Measurements from ENCODE around the gene RPL10A.
"Not testable (repeated sequence)": the region's sequence is repeated elsewhere in the genome, so short reads cannot be mapped to it uniquely, and the experiment has no call there.

RPL10A gene

GRCh38 chr6:35468181-35468979 lies at the start of gene RPL10A:
Gene RPL10A (plus strand): TSS chr6:35468401. CDS start chr6:35468435, 34 bp downstream.
- DNase-seq = peak; percentile 96

- no peak for DNase-seq
Measured at GRCh38 chr6:35419417-35419816, 48.8 kb upstream of the RPL10A start.

GRCh38 chr6:35419961-35420360 lies 48.2 kb upstream of the RPL10A start:
- DNase-seq = no peak

GRCh38 chr6:35425284-35425683 lies 42.9 kb upstream of the RPL10A start:
- no peak for DNase-seq

GRCh38 chr6:35426074-35426473 lies 42.1 kb upstream of the RPL10A start:
- no peak for DNase-seq

GRCh38 chr6:35427435-35427834 lies 40.8 kb upstream of the RPL10A start:
- DNase-seq = no peak

- DNase-seq = no peak
Measured at GRCh38 chr6:35427851-35428321, 40.3 kb upstream of the RPL10A start.

GRCh38 chr6:35428421-35429149 lies 39.6 kb upstream of the RPL10A start:
- no peak for DNase-seq

GRCh38 chr6:35429463-35429862 lies 38.7 kb upstream of the RPL10A start:
- no peak for DNase-seq

- DNase-seq = no peak
Measured at GRCh38 chr6:35432291-35432690, 35.9 kb upstream of the RPL10A start.

- not testable (repeated sequence) for DNase-seq
Measured at GRCh38 chr6:35432702-35433101, 35.5 kb upstream of the RPL10A start.

GRCh38 chr6:35435074-35435837 lies 32.9 kb upstream of the RPL10A start:
- peak; percentile 24 for DNase-seq

GRCh38 chr6:35436071-35436857 lies 31.9 kb upstream of the RPL10A start:
- no peak for DNase-seq

- DNase-seq = not testable (repeated sequence)
Measured at GRCh38 chr6:35438378-35439065, 29.7 kb upstream of the RPL10A start.

- no peak for DNase-seq
Measured at GRCh38 chr6:35439308-35439707, 28.9 kb upstream of the RPL10A start.

GRCh38 chr6:35441205-35441604 lies 27.0 kb upstream of the RPL10A start:
- DNase-seq = no peak

GRCh38 chr6:35441642-35442041 lies 26.6 kb upstream of the RPL10A start:
- no peak for DNase-seq

GRCh38 chr6:35442693-35443092 lies 25.5 kb upstream of the RPL10A start:
- DNase-seq = no peak

GRCh38 chr6:35443341-35444030 lies 24.7 kb upstream of the RPL10A start:
- DNase-seq = no peak

- DNase-seq = no peak
Measured at GRCh38 chr6:35445691-35446090, 22.5 kb upstream of the RPL10A start.

- DNase-seq = no peak
Measured at GRCh38 chr6:35448191-35448590, 20.0 kb upstream of the RPL10A start.
